Thyroid gland (tissue), 4 donors: ENCODE results near the gene APOF.

Source experiments
- CTCF ChIP-seq, 6 experiments: fragments of 200-600 bp in 3 of 6; fragments of 450-650 bp in 3 of 6; sonication (generic) in 3 of 6; IDR thresholded peaks; one replicate each; pipeline ENCODE4 v1.5.1; 2016 to 2019; ENCODE audit warnings: antibody characterized with exemption in 6 of 6, mild to moderate bottlenecking in 2 of 6, inconsistent platforms in 1 of 6, moderate library complexity in 1 of 6
- POLR2A ChIP-seq, 2 donors: fragments of 450-650 bp; IDR thresholded peaks; one replicate each; pipeline ENCODE4 v1.6.1; 2017; ENCODE audit warnings: antibody characterized with exemption in 2 of 2, mild to moderate bottlenecking in 2 of 2, moderate library complexity in 1 of 2

GRCh38 chr12:56374726-56375597 is 12.3 kb upstream of the APOF start:
- TF ChIP-seq CTCF (IDR thresholded peaks at IDR 0.05): no peak
- TF ChIP-seq POLR2A (IDR thresholded peaks at IDR 0.05): no peak
